Lung (tissue), 12 donors: ENCODE measurements around the gene SHH. TPM values are rescaled to one million over a fixed set of nuclear protein-coding genes. Genes with fewer than 3 reads are reported as not detected.

Source experiments
- ATAC-seq: fragments of 200-7000 bp; cut with Tn5 transposase; one replicate; pipeline ENCODE4 v1.9.1; 2020; ENCODE audit warnings: moderate number of reproducible peaks; ENCODE audit not compliant: insufficient read depth, low FRiP score
- DNase-seq, 3 donors: peaks; one replicate each; pipeline ENCODE4 v3.0.0-alpha.2; 2013 to 2017
- H3K27ac ChIP-seq, 2 donors: one replicate each; pipeline ENCODE4 v1.5.1; 2013; ENCODE audit warnings: mild to moderate bottlenecking in 2 of 2, moderate library complexity in 2 of 2, control low read depth in 1 of 2, inconsistent platforms in 1 of 2, low read depth in 1 of 2, low read length in 1 of 2
- H3K27me3 ChIP-seq, 3 donors: one replicate each; pipeline ENCODE4 v1.5.1; 2013; ENCODE audit warnings: low read length in 2 of 3; ENCODE audit not compliant: control insufficient read depth in 3 of 3, insufficient read depth in 3 of 3
- H3K36me3 ChIP-seq, 4 donors: one replicate each; pipeline ENCODE4 v1.5.1; 2013; ENCODE audit warnings: low read length in 4 of 4, mild to moderate bottlenecking in 1 of 4, moderate library complexity in 1 of 4; ENCODE audit not compliant: control insufficient read depth in 4 of 4, insufficient read depth in 4 of 4
- H3K4me1 ChIP-seq, 5 donors: one replicate each; pipeline ENCODE4 v1.5.1; 2013; ENCODE audit warnings: low read length in 5 of 5, mild to moderate bottlenecking in 2 of 5, moderate library complexity in 1 of 5; ENCODE audit not compliant: control insufficient read depth in 5 of 5, insufficient read depth in 5 of 5
- H3K4me3 ChIP-seq: one replicate; pipeline ENCODE4 v1.5.1; 2013; ENCODE audit warnings: mild to moderate bottlenecking, control low read depth, moderate library complexity
- H3K9ac ChIP-seq, 2 donors: one replicate each; pipeline ENCODE4 v1.5.1; 2013; ENCODE audit warnings: low read length in 2 of 2, control low read depth in 1 of 2; ENCODE audit not compliant: insufficient read depth in 1 of 2
- H3K9me3 ChIP-seq, 4 donors: one replicate each; pipeline ENCODE4 v1.5.1; 2013; ENCODE audit warnings: low read length in 3 of 4, mild to moderate bottlenecking in 1 of 4, moderate library complexity in 1 of 4; ENCODE audit not compliant: control insufficient read depth in 4 of 4, insufficient read depth in 3 of 4
- WGBS, 2 donors: extraction: QIAGEN DNeasy Blood & Tissue Kit; methylation state at CpG; one replicate each; pipeline ENCODE4 v1.1.7; 2013; 5-methylcytosine and 5-hydroxymethylcytosine counted together
- polyA plus RNA-seq, 2 donors: library from polyadenylated mRNA; stranded (reverse); fragments of 200-250 nt; gene quantifications; one replicate each; pipeline ENCODE4 v1.2.1, GENCODE V29; 2013
- total RNA-seq, 2 donors: library from RNA; depleted of rRNA in 1 of 2; stranded (reverse); fragments of >200 nt in 1 of 2; gene quantifications; one replicate each; pipeline ENCODE4 v1.2.1, GENCODE V29; 2014 to 2021
- TF ChIP-seq, protein P1 (sequence below): IDR thresholded peaks from 2 replicates; pipeline ENCODE4 v1.5.1; 2012; ENCODE audit warnings: mild to moderate bottlenecking; ENCODE audit errors: control extremely low read depth, extremely low read depth
- donor health status: control.
- donor health status: control.
- donor health status: Bipolar disorder and iron deficiency.
- donor health status: healthy.
- donor health status: DM: yes; HTN: yes; CAD: no.

Gene SHH
- total and polyA plus RNA-seq, 4 donors: 1.5 to 9.3 (median 4.4) TPM

DNA sequence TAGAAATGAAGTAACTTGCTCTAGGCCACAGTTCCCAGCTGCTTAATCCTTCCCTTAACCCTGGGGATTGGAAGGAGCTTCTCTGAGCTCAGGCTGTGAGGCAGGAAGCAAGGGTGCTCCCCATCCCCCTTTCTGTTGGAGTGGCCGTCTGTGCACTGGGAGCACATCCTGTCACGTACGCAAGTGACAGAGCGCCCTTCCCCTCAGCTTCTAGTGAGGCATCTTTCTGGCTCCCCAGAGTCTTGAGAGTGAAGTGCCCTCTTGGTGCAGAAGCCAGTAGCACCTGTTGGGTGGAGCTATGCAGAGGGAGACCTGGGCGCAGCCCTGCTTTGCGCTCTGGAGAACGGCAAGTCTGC is 47.8 kb downstream of the SHH start:
- Histone ChIP-seq H3K4me3 (no peak overlapping the region), H3K27me3 (no peaks in the 10 kb centered on the region), H3K36me3 (peaks cover 16 to 34% (median 27%) of the 10 kb centered on the region in 4 donors), H3K27ac (peak overlapping the region; percentile 27 to 33), H3K4me1 (peaks cover 5 to 23% (median 15%) of the 10 kb centered on the region in 5 donors), H3K9ac (no peak overlapping the region), H3K9me3 (no peaks in the 10 kb centered on the region)
- peak; percentile 48 to 67 (median 49) for DNase-seq
- TF ChIP-seq, protein P1, sequence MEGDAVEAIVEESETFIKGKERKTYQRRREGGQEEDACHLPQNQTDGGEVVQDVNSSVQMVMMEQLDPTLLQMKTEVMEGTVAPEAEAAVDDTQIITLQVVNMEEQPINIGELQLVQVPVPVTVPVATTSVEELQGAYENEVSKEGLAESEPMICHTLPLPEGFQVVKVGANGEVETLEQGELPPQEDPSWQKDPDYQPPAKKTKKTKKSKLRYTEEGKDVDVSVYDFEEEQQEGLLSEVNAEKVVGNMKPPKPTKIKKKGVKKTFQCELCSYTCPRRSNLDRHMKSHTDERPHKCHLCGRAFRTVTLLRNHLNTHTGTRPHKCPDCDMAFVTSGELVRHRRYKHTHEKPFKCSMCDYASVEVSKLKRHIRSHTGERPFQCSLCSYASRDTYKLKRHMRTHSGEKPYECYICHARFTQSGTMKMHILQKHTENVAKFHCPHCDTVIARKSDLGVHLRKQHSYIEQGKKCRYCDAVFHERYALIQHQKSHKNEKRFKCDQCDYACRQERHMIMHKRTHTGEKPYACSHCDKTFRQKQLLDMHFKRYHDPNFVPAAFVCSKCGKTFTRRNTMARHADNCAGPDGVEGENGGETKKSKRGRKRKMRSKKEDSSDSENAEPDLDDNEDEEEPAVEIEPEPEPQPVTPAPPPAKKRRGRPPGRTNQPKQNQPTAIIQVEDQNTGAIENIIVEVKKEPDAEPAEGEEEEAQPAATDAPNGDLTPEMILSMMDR: no peak
- no peak for ATAC-seq
- WGBS, 2 donors: 43 to 61% methylated on average over 7 of the region's 7 CpGs

DNA sequence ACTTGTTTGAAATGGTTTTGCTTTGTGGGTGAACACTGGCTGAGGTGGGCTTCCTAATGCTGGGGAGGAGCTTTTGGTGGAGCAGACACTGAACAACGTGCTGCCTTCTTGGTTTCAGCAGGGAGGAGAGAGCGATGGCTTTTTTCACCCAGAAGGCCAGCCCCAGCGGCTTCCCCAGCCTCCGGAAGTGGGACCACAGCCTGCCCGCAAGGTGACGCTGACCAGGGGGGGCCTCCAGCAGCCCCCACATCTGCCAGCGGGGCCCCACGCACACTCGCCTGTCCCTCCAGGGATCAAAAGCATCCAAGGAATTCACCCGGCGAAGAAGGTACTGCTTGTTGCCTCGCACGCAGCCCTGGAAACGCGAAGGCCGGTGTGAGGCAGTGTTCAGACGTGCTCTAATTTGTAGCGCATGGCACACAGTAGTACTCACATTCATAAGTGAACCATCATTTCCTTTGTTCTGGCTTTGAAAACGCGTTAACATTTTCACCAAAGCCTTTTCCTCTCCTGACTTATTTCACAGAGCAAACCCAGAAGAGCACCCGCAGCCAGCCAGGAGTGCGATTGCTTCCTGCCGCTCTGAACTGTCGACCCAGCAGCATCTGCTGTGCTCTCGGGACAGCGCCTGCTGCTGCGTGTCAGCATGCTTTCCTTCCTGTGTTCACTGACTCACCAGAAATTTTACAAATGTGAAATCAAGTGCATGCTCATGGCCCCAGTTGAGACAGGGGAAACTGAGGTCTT is 48.4 kb downstream of the SHH start:
- Histone ChIP-seq H3K27me3 (no peaks in the 10 kb centered on the region), H3K9me3 (no peaks in the 10 kb centered on the region), H3K4me1 (peaks cover 5 to 23% (median 15%) of the 10 kb centered on the region in 5 donors), H3K4me3 (no peak overlapping the region), H3K36me3 (peaks cover 12 to 31% (median 23%) of the 10 kb centered on the region in 4 donors), H3K9ac (no peak overlapping the region), H3K27ac (peak overlapping the region; percentile 27 to 50)
- DNase-seq: peak; percentile 48 to 65 (median 57)
- ATAC-seq: no peak
- 29 to 54% methylated on average over 27 of the region's 27 CpGs for WGBS, 2 donors
- TF ChIP-seq, protein P1: no peak

DNA sequence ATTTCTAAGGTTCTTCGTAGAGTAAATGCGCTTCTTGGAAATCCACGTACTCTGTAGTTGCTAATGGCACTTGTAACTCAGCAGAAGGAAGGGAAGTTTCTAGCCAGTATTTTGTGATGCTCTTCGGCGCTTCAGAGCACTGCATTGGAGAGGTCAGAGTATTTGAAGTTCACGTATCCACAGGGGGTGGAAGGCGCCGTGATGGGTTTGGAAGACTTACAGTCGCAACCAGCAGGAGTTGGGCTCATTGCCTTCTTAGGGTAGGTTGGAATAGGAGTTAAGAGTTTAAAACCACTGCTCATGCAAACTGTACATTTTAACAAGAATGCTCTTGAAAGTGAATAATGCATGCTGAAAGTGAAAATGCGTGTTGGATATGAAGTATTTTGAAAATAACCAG is 49.1 kb downstream of the SHH start:
- no peak for ATAC-seq
- TF ChIP-seq, protein P1: no peak
- Histone ChIP-seq H3K36me3 (peaks cover 12 to 30% (median 25%) of the 10 kb centered on the region in 4 donors), H3K4me3 (no peak overlapping the region), H3K9ac (no peak overlapping the region), H3K27ac (no peak overlapping the region), H3K27me3 (no peaks in the 10 kb centered on the region), H3K9me3 (no peaks in the 10 kb centered on the region), H3K4me1 (peaks cover 5 to 26% (median 15%) of the 10 kb centered on the region in 5 donors)
- 92 to 96% methylated on average over 10 of the region's 10 CpGs for WGBS, 2 donors
- DNase-seq: no peak

DNA sequence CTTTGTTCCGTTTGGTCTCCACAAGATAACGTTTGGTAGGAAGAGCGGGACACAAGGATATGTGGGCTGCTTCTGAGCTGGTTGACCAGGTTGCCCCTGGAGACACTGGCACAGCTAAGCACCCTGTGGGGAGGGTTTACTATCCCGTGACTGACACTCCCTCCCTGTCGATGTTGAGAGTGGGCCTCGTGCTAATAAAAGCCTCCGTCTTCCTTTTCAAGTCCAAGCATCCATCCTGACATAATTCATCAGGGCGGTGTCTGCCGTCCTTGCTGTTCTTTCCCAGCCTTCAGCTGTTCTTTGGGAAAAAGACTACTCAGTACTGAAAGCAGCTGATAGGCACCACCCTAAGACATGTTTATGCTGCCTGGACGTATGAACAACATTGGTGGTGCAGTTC is 49.6 kb downstream of the SHH start:
- ATAC-seq (no peak), DNase-seq (no peak)
- Histone ChIP-seq H3K9ac (no peak overlapping the region), H3K4me3 (no peak overlapping the region), H3K27me3 (no peaks in the 10 kb centered on the region), H3K27ac (peak overlapping the region in 1 of 2 donors; percentile 26), H3K9me3 (no peaks in the 10 kb centered on the region), H3K36me3 (peaks cover 12 to 26% (median 22%) of the 10 kb centered on the region in 4 donors), H3K4me1 (peaks cover 5 to 27% (median 15%) of the 10 kb centered on the region in 5 donors)
- TF ChIP-seq, protein P1: no peak
- 75 to 81% methylated on average over 10 of the region's 10 CpGs for WGBS, 2 donors
